ENCODE data around the gene ZNF581. TPM values are rescaled to one million over a fixed set of nuclear protein-coding genes. Genes with fewer than 3 reads are reported as not detected.
A peak's percentile ranks its signal among the peaks of the same experiment; 100 is the strongest.

The ZNF581 gene
- total RNA-seq, 3 donors from 2014 or later, result 15.2 to 22.5 (median 20.1) TPM

GRCh38 chr19:55602104-55603001 is 41.1 kb upstream of the ZNF581 start:
- Histone ChIP-seq H3K4me1 (ENCODE audit: low read depth) (peaks cover 37% of the 10 kb centered on the region), H3K4me3 (no peak overlapping the region), H3K36me3 (ENCODE audit: low read depth) (no peaks in the 10 kb centered on the region), H3K9me3 (no peaks in the 10 kb centered on the region)
- peak in 1 of 3 donors; percentile 64 for DNase-seq
- no peak for ATAC-seq
- intact Hi-C loops (cut with DNase I, micrococcal nuclease), result no loop called here
- no peak for TF ChIP-seq CTCF (IDR thresholded peaks at IDR 0.05)

GRCh38 chr19:55603115-55603514 is 40.3 kb upstream of the ZNF581 start:
- no peak for TF ChIP-seq CTCF (IDR thresholded peaks at IDR 0.05)
- ATAC-seq (no peak), DNase-seq (peak; percentile 16 to 67 (median 46))
- intact Hi-C loops (cut with DNase I, micrococcal nuclease), result no loop called here
- H3K9me3 ChIP-seq, result no peaks in the 10 kb centered on the region
- no peak overlapping the region for H3K4me3 ChIP-seq
- peaks cover 38% of the 10 kb centered on the region for H3K4me1 ChIP-seq (ENCODE audit: low read depth)
- H3K36me3 ChIP-seq (ENCODE audit: low read depth), result no peaks in the 10 kb centered on the region

GRCh38 chr19:55603581-55604292 is 39.7 kb upstream of the ZNF581 start:
- ATAC-seq (no peak), DNase-seq (peak in 2 of 3 donors; percentile 58 to 61)
- intact Hi-C loops (cut with DNase I, micrococcal nuclease), result no loop called here
- H3K4me1 ChIP-seq (ENCODE audit: low read depth), result peaks cover 38% of the 10 kb centered on the region
- TF ChIP-seq CTCF (IDR thresholded peaks at IDR 0.05), result no peak
- H3K9me3 ChIP-seq, result no peaks in the 10 kb centered on the region
- H3K4me3 ChIP-seq, result no peak overlapping the region
- no peaks in the 10 kb centered on the region for H3K36me3 ChIP-seq (ENCODE audit: low read depth)

GRCh38 chr19:55605207-55605636 is 38.2 kb upstream of the ZNF581 start:
- Histone ChIP-seq H3K4me1 (ENCODE audit: low read depth) (peaks cover 38% of the 10 kb centered on the region), H3K36me3 (ENCODE audit: low read depth) (no peaks in the 10 kb centered on the region), H3K4me3 (peak overlapping the region; percentile 74), H3K9me3 (no peaks in the 10 kb centered on the region)
- ATAC-seq (peak; percentile 85), DNase-seq (peak; percentile 96 to 99 (median 97))
- intact Hi-C loops (cut with DNase I, micrococcal nuclease), result no loop called here
- no peak for TF ChIP-seq CTCF (IDR thresholded peaks at IDR 0.05)

GRCh38 chr19:55605637-55606470 is 37.6 kb upstream of the ZNF581 start, which contains the start of gene ZNF865:
ZNF865 (plus strand) TSS chr19:55605647; CDS start chr19:55613619, 7,972 bp downstream.
- Histone ChIP-seq H3K36me3 (ENCODE audit: low read depth) (no peaks in the 10 kb centered on the region), H3K4me3 (peak within 1 kb of the TSS; percentile 74), H3K9me3 (no peaks in the 10 kb centered on the region), H3K4me1 (ENCODE audit: low read depth) (peaks cover 37% of the 10 kb centered on the region)
- ATAC-seq, result peak; percentile 65
- DNase-seq, result peak; percentile 79 to 85 (median 79)
- intact Hi-C loops (cut with DNase I, micrococcal nuclease), result no loop called here
- TF ChIP-seq CTCF (IDR thresholded peaks at IDR 0.05), result peak; percentile 45
